ENCODE results near the gene GOLPH3L.
A peak's percentile ranks its signal among the peaks of the same experiment; 100 is the strongest.
"Not testable (repeated sequence)": the region's sequence is repeated elsewhere in the genome, so short reads cannot be mapped to it uniquely, and the experiment has no call there.

GOLPH3L gene

GRCh38 chr1:150654635-150655034 is 42.3 kb downstream of the GOLPH3L start:
- DNase-seq = not testable (repeated sequence)

- DNase-seq = no peak
These were observed 46.8 kb downstream of the GOLPH3L start for GRCh38 chr1:150650193-150650592.

- DNase-seq = no peak
These were observed 47.4 kb downstream of the GOLPH3L start for GRCh38 chr1:150649441-150650075.

GRCh38 chr1:150642296-150642695 is 54.7 kb downstream of the GOLPH3L start:
- DNase-seq = no peak

GRCh38 chr1:150641126-150641815 is 55.7 kb downstream of the GOLPH3L start:
- not testable (repeated sequence) for DNase-seq

GRCh38 chr1:150638430-150638829 is 58.5 kb downstream of the GOLPH3L start:
- not testable (repeated sequence) for DNase-seq

GRCh38 chr1:150634839-150635622 is 61.9 kb downstream of the GOLPH3L start:
- not testable (repeated sequence) for DNase-seq

- DNase-seq = peak; percentile 100
These were observed 67.6 kb downstream of the GOLPH3L start, which contains the start of gene ENSA for GRCh38 chr1:150629115-150629928. ENSA (minus strand) TSS chr1:150629612; CDS start chr1:150629470, 142 bp downstream.

GRCh38 chr1:150628766-150629114 is 68.2 kb downstream of the GOLPH3L start:
- no peak for DNase-seq

- no peak for DNase-seq
These were observed 69.0 kb downstream of the GOLPH3L start for GRCh38 chr1:150627826-150628410.

- peak; percentile 31 for DNase-seq
These were observed 70.8 kb downstream of the GOLPH3L start for GRCh38 chr1:150626150-150626549.

GRCh38 chr1:150624546-150624945 is 72.4 kb downstream of the GOLPH3L start:
- peak; percentile 72 for DNase-seq

GRCh38 chr1:150624134-150624533 is 72.8 kb downstream of the GOLPH3L start:
- DNase-seq = not testable (repeated sequence)

GRCh38 chr1:150622303-150622975 is 74.5 kb downstream of the GOLPH3L start:
- no peak for DNase-seq

GRCh38 chr1:150621497-150622302 is 75.3 kb downstream of the GOLPH3L start:
- DNase-seq = peak; percentile 75

- no peak for DNase-seq
These were observed 76.0 kb downstream of the GOLPH3L start for GRCh38 chr1:150620919-150621318.

GRCh38 chr1:150619576-150620509 is 77.1 kb downstream of the GOLPH3L start:
- DNase-seq = peak; percentile 75

GRCh38 chr1:150615346-150616201 is 81.4 kb downstream of the GOLPH3L start:
- peak; percentile 34 for DNase-seq
